Measurements from ENCODE around the gene THBS2. TPM values are rescaled to one million over a fixed set of nuclear protein-coding genes. Genes with fewer than 3 reads are reported as not detected.
A peak's percentile ranks its signal among the peaks of the same experiment; 100 is the strongest.

Gene THBS2
- total and polyA plus RNA-seq, 8 donors = under 0.01 to 56.0 (median 2.4) TPM

GRCh38 chr6:169194737-169195136, 58.9 kb downstream of the THBS2 start:
- intact Hi-C loops (cut with DNase I; ENCODE audit: low total_unique reads) = no loop called here
- WGBS, 5 donors = 59 to 77% (median 69%) methylated on average over 2 of the region's 2 CpGs
- Histone ChIP-seq H3K4me1 (peaks cover 0 to 12% (median 0%) of the 10 kb centered on the region in 4 donors), H3K27me3 (no peaks in the 10 kb centered on the region), H3K27ac (no peak overlapping the region), H3K9me3 (no peaks in the 10 kb centered on the region), H3K4me3 (no peak overlapping the region), H3K36me3 (no peaks in the 10 kb centered on the region)
- DNase-seq = no peak
- TF ChIP-seq EP300 (IDR thresholded peaks at IDR 0.05) = no peak
- TF ChIP-seq POLR2A (IDR thresholded peaks at IDR 0.05) = no peak
- TF ChIP-seq, protein P1, sequence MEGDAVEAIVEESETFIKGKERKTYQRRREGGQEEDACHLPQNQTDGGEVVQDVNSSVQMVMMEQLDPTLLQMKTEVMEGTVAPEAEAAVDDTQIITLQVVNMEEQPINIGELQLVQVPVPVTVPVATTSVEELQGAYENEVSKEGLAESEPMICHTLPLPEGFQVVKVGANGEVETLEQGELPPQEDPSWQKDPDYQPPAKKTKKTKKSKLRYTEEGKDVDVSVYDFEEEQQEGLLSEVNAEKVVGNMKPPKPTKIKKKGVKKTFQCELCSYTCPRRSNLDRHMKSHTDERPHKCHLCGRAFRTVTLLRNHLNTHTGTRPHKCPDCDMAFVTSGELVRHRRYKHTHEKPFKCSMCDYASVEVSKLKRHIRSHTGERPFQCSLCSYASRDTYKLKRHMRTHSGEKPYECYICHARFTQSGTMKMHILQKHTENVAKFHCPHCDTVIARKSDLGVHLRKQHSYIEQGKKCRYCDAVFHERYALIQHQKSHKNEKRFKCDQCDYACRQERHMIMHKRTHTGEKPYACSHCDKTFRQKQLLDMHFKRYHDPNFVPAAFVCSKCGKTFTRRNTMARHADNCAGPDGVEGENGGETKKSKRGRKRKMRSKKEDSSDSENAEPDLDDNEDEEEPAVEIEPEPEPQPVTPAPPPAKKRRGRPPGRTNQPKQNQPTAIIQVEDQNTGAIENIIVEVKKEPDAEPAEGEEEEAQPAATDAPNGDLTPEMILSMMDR (IDR thresholded peaks at IDR 0.05) = no peak
- TF ChIP-seq POLR2AphosphoS5 (IDR thresholded peaks at IDR 0.05) = no peak

- Histone ChIP-seq H3K4me1 (peaks cover 0 to 14% (median 0%) of the 10 kb centered on the region in 4 donors), H3K36me3 (no peaks in the 10 kb centered on the region), H3K27me3 (no peaks in the 10 kb centered on the region), H3K9me3 (no peaks in the 10 kb centered on the region), H3K27ac (peak overlapping the region in 4 of 5 donors; percentile 11 to 54 (median 15)), H3K4me3 (no peak overlapping the region)
- intact Hi-C loops (cut with DNase I; ENCODE audit: low total_unique reads) = no loop called here
- TF ChIP-seq POLR2AphosphoS5 (IDR thresholded peaks at IDR 0.05) (no peak), POLR2A (IDR thresholded peaks at IDR 0.05) (no peak), EP300 (IDR thresholded peaks at IDR 0.05) (no peak)
- TF ChIP-seq, protein P1 (IDR thresholded peaks at IDR 0.05) = no peak
- DNase-seq = no peak
- WGBS, 5 donors = 84 to 86% (median 85%) methylated on average over 8 of the region's 8 CpGs
These were observed 62.7 kb downstream of the THBS2 start for GRCh38 chr6:169190970-169191369.

- Histone ChIP-seq H3K4me1 (peaks cover 0 to 14% (median 0%) of the 10 kb centered on the region in 4 donors), H3K4me3 (no peak overlapping the region), H3K36me3 (no peaks in the 10 kb centered on the region), H3K9me3 (no peaks in the 10 kb centered on the region), H3K27me3 (no peaks in the 10 kb centered on the region), H3K27ac (peak overlapping the region in 4 of 5 donors; percentile 47 to 68 (median 64))
- 44 to 73% (median 67%) methylated on average over 8 of the region's 8 CpGs for WGBS, 5 donors
- DNase-seq = peak in 1 of 2 donors; percentile 81
- intact Hi-C loops (cut with DNase I; ENCODE audit: low total_unique reads) = no loop called here
- TF ChIP-seq POLR2AphosphoS5 (IDR thresholded peaks at IDR 0.05) = peak; percentile 17 to 55 (median 37)
- TF ChIP-seq, protein P1 (IDR thresholded peaks at IDR 0.05) = no peak
- TF ChIP-seq EP300 (IDR thresholded peaks at IDR 0.05) = no peak
- no peak for TF ChIP-seq POLR2A (IDR thresholded peaks at IDR 0.05)
These were observed 63.5 kb downstream of the THBS2 start for GRCh38 chr6:169190144-169190584.

DNA sequence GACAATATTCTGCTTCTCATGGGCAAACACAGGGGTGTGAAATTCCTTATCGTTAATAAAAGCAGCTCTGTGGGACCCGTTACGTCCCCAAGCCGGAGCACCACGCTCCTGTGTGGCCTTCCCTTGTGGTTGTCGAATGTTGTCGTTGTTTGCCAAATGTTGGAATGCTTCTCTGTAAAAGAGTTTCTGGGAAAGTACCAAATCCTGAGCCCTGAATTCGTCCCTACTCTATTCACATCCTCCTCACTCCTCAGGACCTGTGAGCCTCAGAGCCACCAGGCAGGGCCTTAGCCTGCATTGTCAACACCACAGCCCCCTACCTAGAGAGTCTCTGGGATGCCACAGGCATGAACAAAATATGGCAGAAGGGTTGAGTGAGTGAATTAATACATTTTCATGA, 64.0 kb downstream of the THBS2 start:
- DNase-seq = no peak
- intact Hi-C loops (cut with DNase I; ENCODE audit: low total_unique reads) = no loop called here
- Histone ChIP-seq H3K36me3 (no peaks in the 10 kb centered on the region), H3K4me3 (no peak overlapping the region), H3K27ac (peak overlapping the region in 4 of 5 donors; percentile 47 to 68 (median 64)), H3K9me3 (no peaks in the 10 kb centered on the region), H3K27me3 (no peaks in the 10 kb centered on the region), H3K4me1 (peaks cover 0 to 14% (median 0%) of the 10 kb centered on the region in 4 donors)
- TF ChIP-seq, protein P1 (IDR thresholded peaks at IDR 0.05) = no peak
- no peak for TF ChIP-seq POLR2A (IDR thresholded peaks at IDR 0.05)
- TF ChIP-seq EP300 (IDR thresholded peaks at IDR 0.05) = no peak
- no peak for TF ChIP-seq POLR2AphosphoS5 (IDR thresholded peaks at IDR 0.05)
- 56 to 71% (median 67%) methylated on average over 8 of the region's 8 CpGs for WGBS, 5 donors
